Pancreas (tissue), 10 donors: Measurements from ENCODE around the gene FST. TPM values are rescaled to one million over a fixed set of nuclear protein-coding genes. Genes with fewer than 3 reads are reported as not detected.

Experiments
- ATAC-seq, 4 donors: fragments of 200-7000 bp; cut with Tn5 transposase; one replicate each; pipeline versions ENCODE4 v1.8.0 to v1.9.1; 2020; ENCODE audit warnings: mild to moderate bottlenecking in 4 of 4, moderate library complexity in 4 of 4
- DNase-seq, 6 donors: peaks; one replicate each; pipeline ENCODE4 v3.0.0-alpha.2; 2020
- FAIRE-seq: peaks from 2 replicates; lab custom pipeline; 2012; peaks lifted over from hg19 to GRCh38; lab: Jason Lieb, UNC
- H3K27ac ChIP-seq, 4 donors: fragments of 200-600 bp; sonication (generic); 1 replicate in 3 of 4; 2 replicates in 1 of 4; pipeline versions ENCODE4 v1.5.0 to v1.8.0; 2020
- H3K27me3 ChIP-seq, 4 donors: fragments of 200-600 bp; one replicate each; pipeline ENCODE4 v1.8.0; 2021
- H3K36me3 ChIP-seq, 3 donors: fragments of 200-600 bp; sonication (generic) in 1 of 3; one replicate each; pipeline versions ENCODE4 v1.5.0 to v1.8.0; 2020 to 2021
- H3K4me1 ChIP-seq, 3 donors: fragments of 200-600 bp; one replicate each; pipeline ENCODE4 v1.8.0; 2021
- H3K4me3 ChIP-seq, 4 donors: fragments of 200-600 bp; sonication (generic) in 2 of 4; one replicate each; pipeline versions ENCODE4 v1.5.0 to v1.8.0; 2020 to 2021
- H3K9me3 ChIP-seq, 4 donors: fragments of 200-600 bp; one replicate each; pipeline ENCODE4 v1.8.0; 2021
- CTCF ChIP-seq, 4 donors: fragments of 200-600 bp; sonication (generic) in 3 of 4; IDR thresholded peaks; one replicate each; pipeline versions ENCODE4 v1.5.0 to v1.8.0; 2021; ENCODE audit warnings: antibody characterized with exemption in 4 of 4
- whole genome bisulfite sequencing, 2 donors: extraction: QIAGEN DNeasy Blood & Tissue Kit; methylation state at CpG; one replicate each; pipeline ENCODE4 v1.1.7; 2013; 5-methylcytosine and 5-hydroxymethylcytosine counted together
- intact Hi-C, 3 donors: fragments of 100-400 bp; cut with DNase I; formaldehyde crosslinking; loops; one replicate each; pipeline versions ENCODE4 v1.11.1 to v1.14.2; 2022
- polyA plus RNA-seq, 2 donors: library from polyadenylated mRNA; stranded (reverse); fragments of 200-250 nt; gene quantifications; one replicate each; pipeline ENCODE4 v1.2.3, GENCODE V29; 2013
- total RNA-seq, 6 donors: library from RNA; stranded (reverse); fragmentation: NEBNext Ultra II Directional in 4 of 6; extraction: Animal tissue kit (Norgen Biotek cat#: 25700) in 4 of 6; gene quantifications; one replicate each; pipeline versions ENCODE4 v1.2.1 to v1.2.4, GENCODE V29; 2021 to 2023
- donor health status: healthy with polysubstance abuse.
- donor health status: DM: no; HTN: no; CAD: no; lungs with moderate emphysema.
- donor health status: DM: no; HTN: no; CAD: no.
- donor health status: control.
- donor health status: control.
- donor health status: Bipolar disorder and iron deficiency.
- donor health status: DM: yes; HTN: yes; CAD: no.
- donor health status: DM: no; HTN: no; CAD: no.
- donor health status: DM: no; HTN: no; CAD: no.
- donor health status: DM: yes; HTN: yes; CAD: no.

FST gene
- total and polyA plus RNA-seq, 8 donors, result 0.45 to 1.8 (median 0.81) TPM; not detected in 1

GRCh38 chr5:53481159-53481886, 894 bp downstream of the FST start:
- Histone ChIP-seq H3K4me3 (peak overlapping the region; percentile 17 to 57 (median 50)), H3K27me3 (no peaks in the 10 kb centered on the region), H3K9me3 (no peaks in the 10 kb centered on the region), H3K36me3 (no peaks in the 10 kb centered on the region), H3K27ac (no peak overlapping the region), H3K4me1 (peaks cover 0 to 9% (median 0%) of the 10 kb centered on the region in 3 donors)
- intact Hi-C loops, result loop anchor here in 1 of 3 donors (5.0 kb wide), 2 partner anchors 566 to 746 kb away; no protein-coding TSS in a partner anchor
- no peak for TF ChIP-seq CTCF (IDR thresholded peaks at IDR 0.05)
- no peak for ATAC-seq
- no peak for FAIRE-seq
- no peak for DNase-seq
- 8 to 11% methylated on average over 7 of the region's 7 CpGs for WGBS, 2 donors

GRCh38 chr5:53481887-53482716, 1.7 kb downstream of the FST start:
- no peak overlapping the region for H3K27ac ChIP-seq
- intact Hi-C loops, result loop anchor here in 1 of 3 donors (5.0 kb wide), 2 partner anchors 565 to 745 kb away; no protein-coding TSS in a partner anchor
- TF ChIP-seq CTCF (IDR thresholded peaks at IDR 0.05), result peak in 2 of 4 donors; percentile 24 to 27

DNA sequence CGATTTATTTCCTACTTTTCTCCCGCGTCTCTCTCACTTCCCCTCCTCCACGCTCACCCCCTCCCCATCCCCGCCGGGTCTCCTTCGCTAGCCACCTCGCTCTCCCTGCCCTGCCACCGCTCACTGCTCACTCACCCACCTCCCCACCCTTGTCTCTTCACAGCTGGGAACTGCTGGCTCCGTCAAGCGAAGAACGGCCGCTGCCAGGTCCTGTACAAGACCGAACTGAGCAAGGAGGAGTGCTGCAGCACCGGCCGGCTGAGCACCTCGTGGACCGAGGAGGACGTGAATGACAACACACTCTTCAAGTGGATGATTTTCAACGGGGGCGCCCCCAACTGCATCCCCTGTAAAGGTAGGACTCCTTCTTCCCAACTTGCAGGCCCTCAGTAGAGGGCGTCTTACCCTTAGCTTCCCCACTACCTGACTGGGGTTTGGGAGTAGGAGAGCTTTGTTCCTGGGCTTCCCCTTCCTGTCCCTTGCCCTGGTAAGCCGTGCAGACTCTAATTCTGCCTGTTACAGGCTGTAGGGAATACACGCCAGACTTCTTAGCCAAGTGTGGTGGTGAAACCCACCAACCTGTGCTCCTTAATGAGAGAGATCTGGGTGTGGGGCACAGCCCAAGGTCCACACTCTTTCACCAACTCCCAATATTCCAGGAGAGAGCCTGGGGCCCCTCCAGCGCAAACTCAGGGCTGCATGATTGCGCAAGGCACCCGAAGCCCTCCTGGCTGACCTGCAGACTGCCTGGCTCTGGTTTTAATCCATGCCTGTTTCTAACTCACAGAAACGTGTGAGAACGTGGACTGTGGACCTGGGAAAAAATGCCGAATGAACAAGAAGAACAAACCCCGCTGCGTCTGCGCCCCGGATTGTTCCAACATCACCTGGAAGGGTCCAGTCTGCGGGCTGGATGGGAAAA, 2.5 kb downstream of the FST start:
- Histone ChIP-seq H3K27me3 (no peaks in the 10 kb centered on the region), H3K4me3 (peak overlapping the region in 3 of 4 donors; percentile 29 to 57 (median 39)), H3K27ac (no peak overlapping the region), H3K4me1 (peaks cover 0 to 9% (median 0%) of the 10 kb centered on the region in 3 donors), H3K36me3 (no peaks in the 10 kb centered on the region), H3K9me3 (no peaks in the 10 kb centered on the region)
- ATAC-seq (peak; percentile 27 to 48 (median 34)), DNase-seq (peak in 5 of 6 donors; percentile 25 to 79 (median 28)), FAIRE-seq (no peak)
- 30 to 32% methylated on average over 35 of the region's 35 CpGs for WGBS, 2 donors
- no peak for TF ChIP-seq CTCF (IDR thresholded peaks at IDR 0.05)
- intact Hi-C loops, result loop anchor here in 1 of 3 donors (5.0 kb wide), 2 partner anchors 564 to 744 kb away; no protein-coding TSS in a partner anchor

More at GRCh38 chr5:53481887-53482716, 1.7 kb downstream of the FST start:
- peaks cover 0 to 9% (median 0%) of the 10 kb centered on the region in 3 donors for H3K4me1 ChIP-seq
- no peaks in the 10 kb centered on the region for H3K27me3 ChIP-seq
- 1 to 2% methylated on average over 36 of the region's 36 CpGs for WGBS, 2 donors
- ATAC-seq (peak; percentile 59 to 81 (median 71)), DNase-seq (peak; percentile 46 to 87 (median 64)), FAIRE-seq (no peak)
- H3K9me3 ChIP-seq, result no peaks in the 10 kb centered on the region
- H3K4me3 ChIP-seq, result peak overlapping the region; percentile 17 to 57 (median 34)
- H3K36me3 ChIP-seq, result no peaks in the 10 kb centered on the region

DNA sequence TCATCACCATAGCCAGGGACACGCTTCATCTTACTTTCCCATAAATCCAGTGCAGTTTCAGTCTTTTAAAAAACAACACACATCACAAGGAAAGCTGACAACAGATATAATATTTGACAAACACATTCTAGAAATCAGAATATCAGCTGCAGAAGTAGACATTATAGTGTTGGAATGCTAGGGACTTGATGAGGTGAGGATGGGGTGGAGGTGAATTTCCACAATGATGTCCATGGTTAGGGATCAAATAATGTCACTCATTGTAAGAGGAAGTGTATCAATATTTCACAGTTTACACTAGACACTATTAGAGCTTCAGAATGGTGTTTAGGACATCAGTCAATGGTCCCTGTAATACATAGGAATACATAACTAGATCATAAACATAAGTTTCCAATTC, 7.0 kb downstream of the FST start:
- FAIRE-seq (no peak), DNase-seq (no peak), ATAC-seq (no peak)
- 81 to 82% methylated on average over 1 of the region's 1 CpG for WGBS, 2 donors
- Histone ChIP-seq H3K36me3 (no peaks in the 10 kb centered on the region), H3K27me3 (no peaks in the 10 kb centered on the region), H3K27ac (no peak overlapping the region), H3K4me3 (no peak overlapping the region), H3K4me1 (peaks cover 0 to 2% (median 0%) of the 10 kb centered on the region in 3 donors), H3K9me3 (no peaks in the 10 kb centered on the region)
- no peak for TF ChIP-seq CTCF (IDR thresholded peaks at IDR 0.05)
- intact Hi-C loops, result no loop called here
